ENCODE results near the gene FAM89A. TPM values are rescaled to one million over a fixed set of nuclear protein-coding genes. Genes with fewer than 3 reads are reported as not detected.
A peak's percentile ranks its signal among the peaks of the same experiment; 100 is the strongest.

Gene FAM89A
- total and polyA plus RNA-seq, 9 of the 15 experiments (the other 6 are each of a cell fraction or from before 2014, with no cell fraction given): 8.7 to 66.2 (median 43.3) TPM

- peak; percentile 82; the same call in 1 of the 2 replicates for TF ChIP-seq VEZF1 (CRISPR knock-in tag; IDR thresholded peaks at IDR 0.05)
- no peak for TF ChIP-seq ADNP (tag; IDR thresholded peaks at IDR 0.05)
- no peak for TF ChIP-seq CHD7 (IDR thresholded peaks at IDR 0.05; ENCODE audit: low read depth, low read length)
- TF ChIP-seq, protein P1, sequence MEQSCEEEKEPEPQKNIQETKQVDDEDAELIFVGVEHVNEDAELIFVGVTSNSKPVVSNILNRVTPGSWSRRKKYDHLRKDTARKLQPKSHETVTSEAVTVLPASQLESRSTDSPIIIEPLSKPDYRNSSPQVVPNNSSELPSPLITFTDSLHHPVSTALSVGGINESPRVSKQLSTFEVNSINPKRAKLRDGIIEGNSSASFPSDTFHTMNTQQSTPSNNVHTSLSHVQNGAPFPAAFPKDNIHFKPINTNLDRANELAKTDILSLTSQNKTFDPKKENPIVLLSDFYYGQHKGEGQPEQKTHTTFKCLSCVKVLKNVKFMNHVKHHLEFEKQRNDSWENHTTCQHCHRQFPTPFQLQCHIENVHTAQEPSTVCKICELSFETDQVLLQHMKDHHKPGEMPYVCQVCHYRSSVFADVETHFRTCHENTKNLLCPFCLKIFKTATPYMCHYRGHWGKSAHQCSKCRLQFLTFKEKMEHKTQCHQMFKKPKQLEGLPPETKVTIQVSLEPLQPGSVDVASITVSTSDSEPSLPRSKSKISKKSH (CRISPR knock-in tag; IDR thresholded peaks at IDR 0.05): no peak
- TF ChIP-seq LARP7 (IDR thresholded peaks at IDR 0.05): peak; percentile 81; the same call in 1 of the 2 replicates
- no peak for TF ChIP-seq YBX1 (IDR thresholded peaks at IDR 0.05)
- TF ChIP-seq SMARCC2 (IDR thresholded peaks at IDR 0.05; ENCODE audit: low read depth): no peak; the same call in 1 of the 2 replicates
- TF ChIP-seq, protein P2, sequence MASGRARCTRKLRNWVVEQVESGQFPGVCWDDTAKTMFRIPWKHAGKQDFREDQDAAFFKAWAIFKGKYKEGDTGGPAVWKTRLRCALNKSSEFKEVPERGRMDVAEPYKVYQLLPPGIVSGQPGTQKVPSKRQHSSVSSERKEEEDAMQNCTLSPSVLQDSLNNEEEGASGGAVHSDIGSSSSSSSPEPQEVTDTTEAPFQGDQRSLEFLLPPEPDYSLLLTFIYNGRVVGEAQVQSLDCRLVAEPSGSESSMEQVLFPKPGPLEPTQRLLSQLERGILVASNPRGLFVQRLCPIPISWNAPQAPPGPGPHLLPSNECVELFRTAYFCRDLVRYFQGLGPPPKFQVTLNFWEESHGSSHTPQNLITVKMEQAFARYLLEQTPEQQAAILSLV (tag; IDR thresholded peaks at IDR 0.05): no peak
- TF ChIP-seq, protein P3, sequence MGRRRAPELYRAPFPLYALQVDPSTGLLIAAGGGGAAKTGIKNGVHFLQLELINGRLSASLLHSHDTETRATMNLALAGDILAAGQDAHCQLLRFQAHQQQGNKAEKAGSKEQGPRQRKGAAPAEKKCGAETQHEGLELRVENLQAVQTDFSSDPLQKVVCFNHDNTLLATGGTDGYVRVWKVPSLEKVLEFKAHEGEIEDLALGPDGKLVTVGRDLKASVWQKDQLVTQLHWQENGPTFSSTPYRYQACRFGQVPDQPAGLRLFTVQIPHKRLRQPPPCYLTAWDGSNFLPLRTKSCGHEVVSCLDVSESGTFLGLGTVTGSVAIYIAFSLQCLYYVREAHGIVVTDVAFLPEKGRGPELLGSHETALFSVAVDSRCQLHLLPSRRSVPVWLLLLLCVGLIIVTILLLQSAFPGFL (CRISPR knock-in tag; IDR thresholded peaks at IDR 0.05): no peak
- TF ChIP-seq GABPB1 (CRISPR knock-in tag; IDR thresholded peaks at IDR 0.05): no peak
Observed at GRCh38 chr1:231040019-231040799, at the start of gene FAM89A (continued).

Data from K562 (cell line).